ENCODE measurements around the gene AHCTF1.
A peak's percentile ranks its signal among the peaks of the same experiment; 100 is the strongest.
"Not testable (repeated sequence)": the region's sequence is repeated elsewhere in the genome, so short reads cannot be mapped to it uniquely, and the experiment has no call there.

Gene AHCTF1

DNA sequence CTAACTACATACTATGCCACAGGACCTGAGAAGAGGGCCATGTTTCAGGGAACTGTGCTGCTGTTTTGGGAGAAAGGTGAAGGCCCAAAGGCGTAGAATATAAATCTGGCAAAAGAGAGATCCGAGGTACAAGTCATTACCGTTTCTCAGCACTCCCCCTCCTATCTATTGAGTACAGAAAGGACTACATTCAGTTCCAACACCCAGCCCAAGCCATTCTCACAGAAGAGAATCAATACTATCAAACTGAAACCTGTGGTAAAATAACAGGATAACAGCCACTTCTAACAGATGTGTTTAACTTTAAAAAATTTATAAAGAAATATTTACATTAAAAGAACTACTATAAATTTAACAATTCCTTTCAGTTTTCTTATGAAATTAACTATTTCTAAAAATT, 7.8 kb downstream of the AHCTF1 start:
- no peak for DNase-seq (ENCODE audit: extremely low spot score)
- POLR2A ChIA-PET = no interaction called here
- CTCF ChIA-PET = no interaction called here
- no peak for TF ChIP-seq CTCF (IDR thresholded peaks at IDR 0.05; ENCODE audit: control extremely low read depth, extremely low read depth, low read depth, missing control alignments)

DNA sequence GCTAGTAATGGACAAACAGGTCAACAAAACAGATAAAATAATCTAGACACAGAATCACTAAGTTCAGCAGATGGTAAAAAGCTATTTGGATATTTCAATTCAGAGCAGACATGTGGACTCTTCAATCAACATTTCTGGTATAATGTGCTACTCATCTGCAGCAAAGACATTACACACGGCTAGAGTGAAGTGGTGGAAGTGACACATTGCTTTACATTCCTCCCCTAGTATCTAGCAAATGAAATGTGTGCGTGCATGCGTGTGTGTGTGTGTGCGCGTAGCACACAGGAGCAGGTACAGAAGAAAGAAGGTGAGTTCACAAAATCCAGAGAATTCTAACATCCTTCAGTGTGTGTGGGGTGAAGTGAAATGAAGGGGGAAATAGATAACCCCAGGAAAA, 8.3 kb downstream of the AHCTF1 start:
- ChIA-PET CTCF (interaction anchor here (0.7 kb wide), 1 partner anchor 26 kb away, joined by 3 read pairs; no protein-coding TSS in a partner anchor), POLR2A (no interaction called here)
- DNase-seq (ENCODE audit: extremely low spot score) = no peak
- TF ChIP-seq CTCF (IDR thresholded peaks at IDR 0.05; ENCODE audit: control extremely low read depth, extremely low read depth, low read depth, missing control alignments) = no peak

DNA sequence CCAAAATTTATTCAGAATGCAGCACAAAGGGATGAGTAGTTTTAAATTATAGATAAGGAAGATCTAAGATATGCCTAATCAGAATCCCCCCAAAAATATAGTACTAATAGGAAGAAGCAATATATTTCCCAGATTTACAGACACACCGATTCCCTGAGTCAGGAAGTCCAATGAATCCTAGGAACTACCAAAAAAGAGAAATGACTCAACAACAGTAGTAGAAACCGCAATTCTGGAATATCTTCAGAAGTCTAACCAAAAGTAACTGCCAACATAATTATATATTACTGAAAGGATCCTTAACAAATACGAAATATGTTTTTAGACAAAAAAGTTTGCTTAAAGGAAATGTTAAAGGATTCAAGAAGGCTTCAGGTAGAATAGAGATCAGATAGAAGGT, 10.3 kb downstream of the AHCTF1 start:
- no peak for DNase-seq (ENCODE audit: extremely low spot score)
- TF ChIP-seq CTCF (IDR thresholded peaks at IDR 0.05; ENCODE audit: control extremely low read depth, extremely low read depth, low read depth, missing control alignments) = no peak
- ChIA-PET CTCF (no interaction called here), POLR2A (no interaction called here)

- ChIA-PET POLR2A (interaction anchor here (0.6 to 0.7 kb wide), 3 partner anchors 10 to 273 kb away, joined by 4 to 6 read pairs (median 5); no protein-coding TSS in a partner anchor), CTCF (interaction anchor here (0.9 to 1.1 kb wide), 2 partner anchors 12 to 273 kb away, joined by 3 read pairs; no protein-coding TSS in a partner anchor)
- DNase-seq (ENCODE audit: extremely low spot score) = no peak
- no peak for TF ChIP-seq CTCF (IDR thresholded peaks at IDR 0.05; ENCODE audit: control extremely low read depth, extremely low read depth, low read depth, missing control alignments)
These were observed 11.8 kb downstream of the AHCTF1 start for GRCh38 chr1:246919902-246920301.

DNA sequence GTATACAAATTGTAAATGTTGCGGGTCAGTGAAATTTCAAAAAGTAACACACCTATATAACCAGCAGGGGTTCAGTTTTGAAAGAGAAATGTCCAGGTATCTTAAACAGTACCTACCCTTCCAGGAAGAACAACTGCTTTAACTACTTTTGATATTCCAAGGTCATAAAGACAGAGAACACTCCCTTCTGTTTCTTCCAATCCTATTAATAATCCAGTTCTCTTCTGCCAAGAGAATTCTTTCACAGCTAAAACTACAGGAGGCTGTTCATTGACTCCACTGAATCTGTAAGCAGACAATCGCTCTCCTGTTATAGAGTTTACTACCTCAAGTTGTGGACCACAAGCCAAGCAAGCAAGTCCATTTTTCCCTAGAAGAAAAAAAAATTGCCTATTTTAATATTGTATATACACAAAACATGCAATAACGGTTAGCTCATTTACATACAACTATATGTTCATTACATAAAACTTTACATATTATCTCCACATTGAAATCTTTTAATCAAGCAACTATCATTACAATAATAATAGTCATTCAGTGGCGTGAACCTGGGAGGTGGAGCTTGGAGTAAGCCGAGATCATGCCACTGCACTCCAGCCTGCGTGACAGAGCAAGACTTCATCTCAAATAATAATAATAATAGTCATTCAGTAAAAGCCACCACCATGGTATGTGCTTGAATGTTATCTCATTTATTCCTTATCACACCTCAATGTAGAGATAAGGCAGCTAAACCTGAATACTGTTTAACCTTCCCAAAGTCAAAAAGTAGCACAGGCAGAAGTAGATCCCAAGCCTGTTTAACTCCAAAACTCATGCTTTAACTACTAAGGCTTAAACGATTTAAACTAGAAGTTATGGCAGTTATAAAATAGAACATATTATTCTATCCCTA, 15.5 kb downstream of the AHCTF1 start:
- DNase-seq (ENCODE audit: extremely low spot score) = not testable (repeated sequence)
- ChIA-PET CTCF (interaction anchor here (1.3 kb wide), 1 partner anchor 10 kb away, joined by 3 read pairs; no protein-coding TSS in a partner anchor), POLR2A (interaction anchor here (0.8 kb wide), 1 partner anchor 58 kb away, joined by 4 read pairs; no protein-coding TSS in a partner anchor)

GRCh38 chr1:246907472-246907871, 24.3 kb downstream of the AHCTF1 start:
- no peak for DNase-seq (ENCODE audit: extremely low spot score)

More at GRCh38 chr1:246907472-246907871, 24.3 kb downstream of the AHCTF1 start:
- CTCF ChIA-PET = interaction anchor here (1.1 to 3.1 kb wide), 8 partner anchors 10 to 216 kb away, joined by 3 to 11 read pairs (median 4); no protein-coding TSS in a partner anchor
- TF ChIP-seq CTCF (IDR thresholded peaks at IDR 0.05; ENCODE audit: control extremely low read depth, extremely low read depth, low read depth, missing control alignments) = peak; percentile 35
- POLR2A ChIA-PET = no interaction called here

All from GM10248 (cell line).